PC-9 (cell line): ENCODE measurements around the gene PA2G4.

Source experiments
- CTCF ChIP-seq: fragments of 200-600 bp; sonication (generic); conservative IDR thresholded peaks from 2 replicates; pipeline ENCODE4 v1.6.1; 2017; ENCODE audit warnings: mixed run types, antibody characterized with exemption, mild to moderate bottlenecking, moderate library complexity
- EZH2 ChIP-seq: fragments of 200-600 bp; sonication (generic); IDR thresholded peaks from 2 replicates; pipeline ENCODE4 v1.8.0; 2017; ENCODE audit warnings: antibody characterized with exemption, low read depth

GRCh38 chr12:56098592-56098991 lies 5.8 kb upstream of the PA2G4 start:
- TF ChIP-seq CTCF (no peak), EZH2 (no peak)
